ENCODE results near the gene CMTR1. TPM values are rescaled to one million over a fixed set of nuclear protein-coding genes. Genes with fewer than 3 reads are reported as not detected.
A peak's percentile ranks its signal among the peaks of the same experiment; 100 is the strongest.

Gene CMTR1, protein sequence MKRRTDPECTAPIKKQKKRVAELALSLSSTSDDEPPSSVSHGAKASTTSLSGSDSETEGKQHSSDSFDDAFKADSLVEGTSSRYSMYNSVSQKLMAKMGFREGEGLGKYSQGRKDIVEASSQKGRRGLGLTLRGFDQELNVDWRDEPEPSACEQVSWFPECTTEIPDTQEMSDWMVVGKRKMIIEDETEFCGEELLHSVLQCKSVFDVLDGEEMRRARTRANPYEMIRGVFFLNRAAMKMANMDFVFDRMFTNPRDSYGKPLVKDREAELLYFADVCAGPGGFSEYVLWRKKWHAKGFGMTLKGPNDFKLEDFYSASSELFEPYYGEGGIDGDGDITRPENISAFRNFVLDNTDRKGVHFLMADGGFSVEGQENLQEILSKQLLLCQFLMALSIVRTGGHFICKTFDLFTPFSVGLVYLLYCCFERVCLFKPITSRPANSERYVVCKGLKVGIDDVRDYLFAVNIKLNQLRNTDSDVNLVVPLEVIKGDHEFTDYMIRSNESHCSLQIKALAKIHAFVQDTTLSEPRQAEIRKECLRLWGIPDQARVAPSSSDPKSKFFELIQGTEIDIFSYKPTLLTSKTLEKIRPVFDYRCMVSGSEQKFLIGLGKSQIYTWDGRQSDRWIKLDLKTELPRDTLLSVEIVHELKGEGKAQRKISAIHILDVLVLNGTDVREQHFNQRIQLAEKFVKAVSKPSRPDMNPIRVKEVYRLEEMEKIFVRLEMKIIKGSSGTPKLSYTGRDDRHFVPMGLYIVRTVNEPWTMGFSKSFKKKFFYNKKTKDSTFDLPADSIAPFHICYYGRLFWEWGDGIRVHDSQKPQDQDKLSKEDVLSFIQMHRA
- 64.1 and 65.0 TPM in 2 replicates for polyA plus RNA-seq
- 52.1 and 58.6 TPM in 2 replicates for polyA minus RNA-seq

GRCh38 chr6:37432916-37433656 lies at the start of gene CMTR1:
Gene CMTR1 (plus strand): TSS chr6:37433221. CDS start chr6:37435630, 2,409 bp downstream.
- H3K4me3 ChIP-seq (ENCODE audit: low read length) = peak within 1 kb of the TSS; percentile 88
- H3K9me2 ChIP-seq (ENCODE audit: insufficient read depth, low read length) = no peaks in the 10 kb centered on the region
- H3K9ac ChIP-seq (ENCODE audit: low read length) = peak within 1 kb of the TSS; percentile 91
- TF ChIP-seq CTCF (IDR thresholded peaks at IDR 0.05; ENCODE audit: poor library complexity, severe bottlenecking) (no peak), EP300 (conservative IDR thresholded peaks at IDR 0.05; ENCODE audit: poor library complexity, severe bottlenecking) (peak; percentile 61), TAF1 (IDR thresholded peaks at IDR 0.05; ENCODE audit: low read depth) (peak; percentile 84), SMC3 (conservative IDR thresholded peaks at IDR 0.05; ENCODE audit: poor library complexity) (peak; percentile 54), POLR2AphosphoS5 (IDR thresholded peaks at IDR 0.05) (peak; percentile 95), MXI1 (conservative IDR thresholded peaks at IDR 0.05; ENCODE audit: poor library complexity, severe bottlenecking) (peak; percentile 85), RAD21 (conservative IDR thresholded peaks at IDR 0.05) (peak; percentile 48), EZH2 (IDR thresholded peaks at IDR 0.05; ENCODE audit: borderline replicate concordance, insufficient read depth, low read length, poor library complexity, severe bottlenecking) (no peak)
- TF ChIP-seq, protein P1, sequence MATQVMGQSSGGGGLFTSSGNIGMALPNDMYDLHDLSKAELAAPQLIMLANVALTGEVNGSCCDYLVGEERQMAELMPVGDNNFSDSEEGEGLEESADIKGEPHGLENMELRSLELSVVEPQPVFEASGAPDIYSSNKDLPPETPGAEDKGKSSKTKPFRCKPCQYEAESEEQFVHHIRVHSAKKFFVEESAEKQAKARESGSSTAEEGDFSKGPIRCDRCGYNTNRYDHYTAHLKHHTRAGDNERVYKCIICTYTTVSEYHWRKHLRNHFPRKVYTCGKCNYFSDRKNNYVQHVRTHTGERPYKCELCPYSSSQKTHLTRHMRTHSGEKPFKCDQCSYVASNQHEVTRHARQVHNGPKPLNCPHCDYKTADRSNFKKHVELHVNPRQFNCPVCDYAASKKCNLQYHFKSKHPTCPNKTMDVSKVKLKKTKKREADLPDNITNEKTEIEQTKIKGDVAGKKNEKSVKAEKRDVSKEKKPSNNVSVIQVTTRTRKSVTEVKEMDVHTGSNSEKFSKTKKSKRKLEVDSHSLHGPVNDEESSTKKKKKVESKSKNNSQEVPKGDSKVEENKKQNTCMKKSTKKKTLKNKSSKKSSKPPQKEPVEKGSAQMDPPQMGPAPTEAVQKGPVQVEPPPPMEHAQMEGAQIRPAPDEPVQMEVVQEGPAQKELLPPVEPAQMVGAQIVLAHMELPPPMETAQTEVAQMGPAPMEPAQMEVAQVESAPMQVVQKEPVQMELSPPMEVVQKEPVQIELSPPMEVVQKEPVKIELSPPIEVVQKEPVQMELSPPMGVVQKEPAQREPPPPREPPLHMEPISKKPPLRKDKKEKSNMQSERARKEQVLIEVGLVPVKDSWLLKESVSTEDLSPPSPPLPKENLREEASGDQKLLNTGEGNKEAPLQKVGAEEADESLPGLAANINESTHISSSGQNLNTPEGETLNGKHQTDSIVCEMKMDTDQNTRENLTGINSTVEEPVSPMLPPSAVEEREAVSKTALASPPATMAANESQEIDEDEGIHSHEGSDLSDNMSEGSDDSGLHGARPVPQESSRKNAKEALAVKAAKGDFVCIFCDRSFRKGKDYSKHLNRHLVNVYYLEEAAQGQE (IDR thresholded peaks at IDR 0.05; ENCODE audit: borderline replicate concordance) = peak; percentile 74
- no peaks in the 10 kb centered on the region for H3K9me3 ChIP-seq (ENCODE audit: low read length)
- H3K4me2 ChIP-seq (ENCODE audit: low read length) = peak within 1 kb of the TSS; percentile 91
- peak within 1 kb of the TSS; percentile 96 for H2AFZ ChIP-seq (ENCODE audit: low read depth, low read length)
- H3K36me3 ChIP-seq (ENCODE audit: insufficient read depth, low read length) = peaks cover 7% of the 10 kb centered on the region
- no peaks in the 10 kb centered on the region for H3F3A ChIP-seq (ENCODE audit: insufficient read depth, low read length, poor library complexity, severe bottlenecking)
- H3K27me3 ChIP-seq (ENCODE audit: insufficient read depth, low read depth, low read length) = no peaks in the 10 kb centered on the region
- peaks cover 18% of the 10 kb centered on the region for H3K79me2 ChIP-seq (replicated peaks; ENCODE audit: insufficient read depth, low read length)
- H3K27ac ChIP-seq (ENCODE audit: low read length) = peak within 1 kb of the TSS; percentile 74
- H4K20me1 ChIP-seq (ENCODE audit: insufficient read depth) = no peaks in the 10 kb centered on the region

- Histone ChIP-seq H3K4me3 (ENCODE audit: low read length) (no peak overlapping the region), H3K9ac (ENCODE audit: low read length) (no peak overlapping the region), H3F3A (ENCODE audit: insufficient read depth, low read length, poor library complexity, severe bottlenecking) (no peaks in the 10 kb centered on the region), H3K9me2 (ENCODE audit: insufficient read depth, low read length) (no peaks in the 10 kb centered on the region), H3K27ac (ENCODE audit: low read length) (no peak overlapping the region), H3K9me3 (ENCODE audit: low read length) (no peaks in the 10 kb centered on the region), H4K20me1 (ENCODE audit: insufficient read depth) (no peaks in the 10 kb centered on the region), H3K27me3 (ENCODE audit: insufficient read depth, low read depth, low read length) (no peaks in the 10 kb centered on the region), H3K79me2 (replicated peaks; ENCODE audit: insufficient read depth, low read length) (no peaks in the 10 kb centered on the region), H3K4me2 (ENCODE audit: low read length) (no peak overlapping the region), H3K36me3 (ENCODE audit: insufficient read depth, low read length) (peaks cover 7% of the 10 kb centered on the region), H2AFZ (ENCODE audit: low read depth, low read length) (no peak overlapping the region)
- no peak for TF ChIP-seq EZH2 (IDR thresholded peaks at IDR 0.05; ENCODE audit: borderline replicate concordance, insufficient read depth, low read length, poor library complexity, severe bottlenecking)
Observed at GRCh38 chr6:37388578-37388977, 44.4 kb upstream of the CMTR1 start.

Data from neural cell (in vitro differentiated cells).